ENCODE measurements around the gene SLA2.

- no peak for TF ChIP-seq CTCF (IDR thresholded peaks at IDR 0.05; ENCODE audit: borderline replicate concordance, extremely low read depth, low read length, poor library complexity, severe bottlenecking)
- TF ChIP-seq EZH2 (IDR thresholded peaks at IDR 0.05; ENCODE audit: borderline replicate concordance, low read depth, low read length, severe bottlenecking): no peak
Measured at GRCh38 chr20:36624068-36624943, 21.7 kb downstream of the SLA2 start.

Measured in DND-41 (cell line).